LHCN-M2 (cell line): ENCODE results near the gene OLFML1. TPM values are rescaled to one million over a fixed set of nuclear protein-coding genes. Genes with fewer than 3 reads are reported as not detected.
A peak's percentile ranks its signal among the peaks of the same experiment; 100 is the strongest.

Source experiments
- DNase-seq: peaks from one replicate; pipeline ENCODE4 v3.0.0-alpha.2; 2012; ENCODE audit warnings: low read depth
- polyA plus RNA-seq: library from polyadenylated mRNA; unstranded; fragments of >200 nt; gene quantifications from one replicate; pipeline ENCODE4 v1.2.1, GENCODE V29; 2012; ENCODE audit warnings: missing spikeins
- total RNA-seq: library from RNA; depleted of rRNA; stranded (reverse); fragments of >200 nt; gene quantifications from 2 replicates; pipeline ENCODE4 v1.2.3, GENCODE V29; 2014; rRNA removed

Gene OLFML1
- not detected in 2 replicates for total RNA-seq
- not detected for polyA plus RNA-seq

DNA sequence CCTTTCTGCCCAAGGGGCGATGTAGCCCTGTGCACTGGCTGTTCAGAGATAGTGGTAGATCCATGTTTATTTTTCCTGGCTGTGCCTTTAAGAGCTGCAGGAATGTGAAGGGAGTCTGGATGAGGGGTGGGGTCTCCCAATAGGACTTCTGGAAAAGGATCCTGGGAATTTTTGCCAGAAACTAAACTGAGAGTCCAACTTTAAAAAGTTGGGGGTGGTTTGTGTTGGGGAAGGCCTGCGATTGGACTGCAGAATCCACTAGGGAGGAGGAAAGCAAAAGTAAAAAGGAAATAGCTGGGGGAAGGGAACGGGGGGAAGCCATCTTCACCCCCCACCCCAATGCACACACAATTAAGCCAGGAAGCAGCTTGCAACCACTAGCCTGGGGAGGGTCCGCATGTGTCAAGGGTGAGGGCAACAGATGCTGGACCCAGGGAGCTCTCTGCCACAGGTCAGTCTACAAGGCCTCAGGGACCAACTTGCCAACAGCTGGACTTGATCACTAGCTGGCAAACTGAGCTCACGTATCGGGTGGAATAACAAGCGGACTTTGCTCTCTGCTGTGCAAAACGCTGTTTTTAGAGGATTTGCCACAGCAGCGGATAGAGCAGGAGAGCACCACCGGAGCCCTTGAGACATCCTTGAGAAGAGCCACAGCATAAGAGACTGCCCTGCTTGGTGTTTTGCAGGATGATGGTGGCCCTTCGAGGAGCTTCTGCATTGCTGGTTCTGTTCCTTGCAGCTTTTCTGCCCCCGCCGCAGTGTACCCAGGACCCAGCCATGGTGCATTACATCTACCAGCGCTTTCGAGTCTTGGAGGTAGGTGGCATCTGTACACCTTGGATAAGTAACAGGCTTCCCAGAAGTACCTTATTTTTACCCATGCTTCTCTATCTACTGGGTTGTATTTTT, at the start of gene OLFML1:
TSS of gene OLFML1 (plus strand) at position 321 of the 912 bp plus-strand sequence. CDS start at position 691, 370 bp downstream.
- no peak for DNase-seq

DNA sequence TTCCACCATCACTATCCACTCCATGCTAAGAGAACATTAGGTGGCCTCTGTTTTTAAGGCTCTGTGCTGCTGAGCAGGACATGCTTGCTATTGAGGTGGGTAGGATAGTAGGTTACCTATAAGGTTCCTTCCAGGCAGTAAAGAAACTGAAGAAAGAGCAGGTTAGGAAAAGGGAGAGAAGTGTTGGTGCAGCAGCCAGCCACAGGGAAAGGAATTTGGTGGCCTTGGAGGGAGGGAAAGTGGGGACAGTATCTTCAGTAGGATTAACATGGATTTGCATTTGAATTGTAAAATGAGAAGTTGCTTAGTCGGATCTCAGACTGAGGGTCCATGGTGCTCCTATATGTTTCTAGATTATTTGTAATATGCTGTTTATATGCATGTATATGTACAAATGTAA, 49.2 kb upstream of the OLFML1 start:
- no peak for DNase-seq

DNA sequence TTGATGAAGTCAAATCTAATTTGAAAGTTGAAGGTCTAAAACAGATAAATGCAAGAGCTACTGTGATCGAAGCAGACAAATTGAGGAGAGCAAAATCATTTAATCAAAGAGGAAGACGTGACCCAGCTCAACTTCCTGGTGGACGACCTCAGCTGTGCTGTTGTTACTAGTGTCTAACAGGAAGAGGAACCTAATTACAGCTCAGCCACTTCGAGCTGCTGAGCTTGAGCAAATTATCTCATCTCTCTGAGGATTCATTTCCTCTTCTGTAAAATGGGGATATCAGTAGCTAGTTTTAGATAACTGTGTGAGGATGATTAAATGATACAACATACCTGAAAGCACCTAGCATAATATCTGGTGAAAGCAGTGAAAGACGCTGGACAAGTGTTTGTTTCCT, 48.6 kb upstream of the OLFML1 start:
- no peak for DNase-seq

DNA sequence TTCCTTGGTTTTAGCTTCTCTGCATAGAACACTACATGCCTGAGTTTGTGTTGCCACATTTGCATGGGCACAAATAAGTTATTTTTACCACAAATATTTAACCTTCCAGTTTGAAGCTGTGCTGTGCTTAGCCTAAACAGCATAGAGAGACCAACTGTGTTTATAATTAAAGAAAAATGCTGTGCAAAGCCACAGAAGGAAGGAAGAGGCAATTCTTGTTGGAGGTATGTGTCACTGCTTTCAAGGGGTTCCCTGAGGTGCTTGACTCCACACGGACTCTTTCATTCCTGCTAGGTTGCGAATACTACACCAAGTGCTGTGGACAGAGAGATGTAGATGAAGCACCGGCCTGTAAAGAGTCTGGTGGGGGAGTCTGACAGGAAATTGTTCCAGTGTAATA, 47.6 kb upstream of the OLFML1 start:
- DNase-seq = no peak

DNA sequence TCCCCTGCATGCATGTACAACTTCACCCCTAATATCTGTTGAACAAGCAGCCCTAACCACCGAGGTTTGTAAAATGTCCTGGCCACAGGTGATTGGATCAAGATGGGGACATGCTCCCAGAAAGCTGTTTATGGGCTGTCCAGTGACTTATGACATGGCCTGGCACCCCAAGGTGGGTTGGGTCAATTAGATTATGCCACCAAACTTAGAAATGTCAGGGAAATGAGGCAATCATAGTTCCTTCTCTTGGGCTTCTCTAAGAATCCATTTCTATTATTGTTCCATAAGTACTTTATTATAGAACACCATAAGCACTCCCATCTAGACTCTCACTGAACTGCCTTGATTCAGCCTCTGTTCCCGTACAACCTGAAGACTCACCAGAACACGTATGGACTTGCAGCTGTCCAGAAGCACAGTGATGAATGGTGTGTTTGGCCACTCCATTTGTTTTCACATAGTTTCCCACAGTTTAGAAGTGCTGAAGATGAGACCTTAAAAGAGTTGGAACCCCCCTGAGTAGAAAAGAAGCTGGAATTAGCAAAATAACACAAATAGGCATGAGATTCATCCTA, 45.5 kb upstream of the OLFML1 start:
- no peak for DNase-seq

DNA sequence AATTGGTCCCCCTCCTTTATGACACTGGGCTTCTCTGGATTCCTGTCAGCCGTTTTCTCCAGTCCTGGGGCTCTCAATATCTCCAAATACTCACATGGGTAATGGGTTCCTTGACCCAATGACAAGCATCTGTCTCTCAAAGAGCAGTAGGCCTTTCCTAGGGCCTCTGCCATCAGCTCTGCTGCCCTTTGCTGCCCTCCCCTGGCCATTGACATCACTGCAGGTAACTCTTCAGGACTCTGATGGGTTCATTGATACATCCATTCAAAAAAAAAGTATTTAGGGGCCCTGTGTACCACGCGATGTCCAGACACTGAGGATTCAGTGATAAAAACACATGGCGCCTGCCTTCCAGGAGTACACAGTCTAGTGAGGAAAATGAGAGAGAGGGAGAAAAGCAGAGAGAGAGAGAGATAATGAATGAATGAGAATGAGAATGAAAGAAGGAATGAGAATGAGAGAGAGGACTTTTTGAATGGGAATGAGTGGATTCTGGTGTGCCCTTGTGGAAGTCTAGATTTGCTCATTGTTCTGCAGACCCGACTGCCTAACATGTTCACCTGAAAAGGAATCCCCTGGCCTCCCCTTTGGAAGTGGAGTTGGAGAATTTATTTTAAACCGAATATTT, 42.6 kb upstream of the OLFML1 start:
- peak; percentile 33 for DNase-seq

DNA sequence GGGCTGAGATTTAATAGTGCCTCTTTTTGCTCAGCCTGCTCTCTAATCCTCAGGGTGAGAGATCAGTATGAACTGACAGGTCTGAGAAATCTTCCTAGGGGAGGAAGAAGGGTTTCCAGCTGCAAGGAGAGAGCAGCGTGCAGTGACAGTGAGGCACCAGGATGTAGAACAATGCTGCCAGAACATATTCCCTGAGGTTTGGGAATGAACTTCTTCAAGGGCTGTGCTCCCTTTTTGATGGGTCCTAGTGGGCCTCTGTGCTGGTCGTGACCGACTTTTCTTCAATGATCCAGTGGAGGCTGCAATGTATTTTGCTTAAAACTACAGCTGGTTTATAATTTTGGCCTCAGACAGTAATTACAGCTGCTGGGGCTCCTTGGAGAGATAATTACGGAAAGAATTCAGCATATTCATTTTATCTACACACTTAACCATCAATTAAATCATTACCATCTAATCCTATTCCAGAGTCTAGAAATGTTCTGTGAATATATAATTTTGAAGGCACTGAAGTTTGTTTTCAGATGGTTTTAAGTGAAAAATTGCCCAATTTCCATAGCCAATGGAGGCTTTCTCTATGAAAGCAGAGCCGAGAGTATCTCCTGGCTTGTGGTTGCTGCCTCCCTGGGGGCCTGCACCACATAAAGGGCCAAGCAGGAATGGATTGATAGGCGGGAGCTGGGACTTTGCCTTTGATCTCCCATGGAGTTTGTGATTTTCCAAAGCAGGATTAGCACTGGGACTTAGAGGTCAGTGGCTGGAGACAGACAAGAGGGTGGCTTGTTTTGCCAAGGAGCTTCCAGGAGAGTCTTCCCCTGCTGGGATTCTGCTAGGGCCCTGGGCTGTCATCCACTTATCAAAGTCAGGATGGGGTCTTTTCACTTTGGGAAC, 41.0 kb upstream of the OLFML1 start:
- DNase-seq = no peak

DNA sequence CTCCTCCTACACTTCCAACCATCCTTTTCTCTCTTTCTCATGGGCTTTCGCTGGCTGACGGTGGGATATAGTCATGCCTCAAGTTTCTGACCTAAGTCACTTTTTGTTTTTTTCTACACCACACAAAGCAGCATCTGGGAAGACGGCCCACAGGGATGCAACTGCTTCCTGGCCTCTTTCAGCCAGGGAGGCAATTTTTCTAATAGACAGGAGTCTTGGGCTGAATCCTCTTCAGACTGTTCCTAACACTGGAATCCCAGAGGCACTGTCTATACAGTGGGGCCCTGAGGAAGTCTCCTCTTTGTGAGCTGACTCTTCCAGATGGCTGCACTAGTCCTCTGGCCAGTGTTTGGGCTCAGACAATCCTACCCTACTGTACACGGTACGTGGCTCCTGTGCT, 39.7 kb upstream of the OLFML1 start:
- DNase-seq = no peak

DNA sequence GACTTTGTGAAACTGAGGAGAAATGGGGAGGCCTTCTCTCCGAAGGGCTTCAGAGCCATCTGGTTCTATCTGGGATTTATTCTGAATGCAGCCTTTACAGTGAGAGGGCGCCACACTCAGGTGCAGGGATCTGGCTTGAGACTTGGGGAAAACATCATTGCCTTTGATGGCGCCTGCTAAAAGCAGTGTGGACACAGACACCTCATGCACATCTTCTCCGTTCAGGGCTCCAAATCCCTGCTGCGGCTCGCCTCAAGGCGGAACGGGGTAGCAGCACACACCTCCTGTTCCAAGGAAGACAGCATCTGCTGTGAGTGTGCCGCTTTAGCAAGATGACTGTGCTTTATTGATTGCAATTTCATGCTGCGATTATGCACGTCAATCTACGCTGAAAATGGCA, 37.1 kb upstream of the OLFML1 start:
- DNase-seq = no peak

DNA sequence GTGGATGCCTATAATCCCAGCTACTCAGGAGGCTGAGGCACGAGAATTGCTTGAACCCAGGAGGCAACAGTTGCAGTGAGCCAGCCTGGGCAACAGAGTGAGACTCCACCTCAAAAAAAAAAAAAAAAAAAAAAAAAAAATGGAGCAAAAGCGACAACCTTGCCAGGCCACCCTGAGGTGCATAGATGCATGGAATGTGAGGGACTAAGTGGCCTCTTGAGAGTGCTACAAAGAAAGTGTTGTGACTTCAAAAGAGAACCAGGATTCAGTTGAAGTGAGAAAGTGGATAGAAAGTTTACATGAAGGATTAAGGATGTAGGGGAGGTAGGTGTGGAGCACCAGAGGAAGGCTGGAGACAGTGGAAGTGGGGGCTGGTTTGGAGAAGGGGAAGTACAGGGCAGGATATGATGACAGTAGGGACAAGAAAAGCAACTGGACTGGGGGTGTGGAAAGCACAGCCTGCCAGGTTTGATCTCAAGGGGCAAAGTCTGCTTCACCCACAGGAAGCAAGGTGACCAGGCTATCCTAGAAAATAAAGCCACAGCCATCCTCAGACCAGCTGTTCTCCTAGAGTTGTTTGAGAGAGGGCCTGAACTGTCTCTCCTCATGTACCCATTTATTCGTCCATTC, 36.0 kb upstream of the OLFML1 start:
- no peak for DNase-seq

DNA sequence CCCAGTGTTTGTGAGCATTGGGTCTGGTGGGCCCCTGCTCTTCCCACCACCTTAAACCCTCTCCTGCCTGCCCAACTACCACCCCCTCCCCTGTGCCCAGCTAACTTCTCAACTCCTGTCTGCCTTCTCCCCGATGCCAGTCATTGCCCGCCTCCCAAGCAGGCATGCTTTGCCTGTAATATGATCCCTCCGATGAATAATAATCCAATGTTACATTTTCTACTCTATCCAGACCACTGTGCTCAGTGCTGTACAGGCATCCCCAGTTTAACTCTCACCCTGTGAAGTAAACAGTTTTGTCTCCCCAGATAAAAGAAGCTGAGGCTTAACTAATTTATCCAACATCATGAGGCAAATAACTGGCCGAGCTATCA, 35.5 kb upstream of the OLFML1 start:
- DNase-seq = no peak

DNA sequence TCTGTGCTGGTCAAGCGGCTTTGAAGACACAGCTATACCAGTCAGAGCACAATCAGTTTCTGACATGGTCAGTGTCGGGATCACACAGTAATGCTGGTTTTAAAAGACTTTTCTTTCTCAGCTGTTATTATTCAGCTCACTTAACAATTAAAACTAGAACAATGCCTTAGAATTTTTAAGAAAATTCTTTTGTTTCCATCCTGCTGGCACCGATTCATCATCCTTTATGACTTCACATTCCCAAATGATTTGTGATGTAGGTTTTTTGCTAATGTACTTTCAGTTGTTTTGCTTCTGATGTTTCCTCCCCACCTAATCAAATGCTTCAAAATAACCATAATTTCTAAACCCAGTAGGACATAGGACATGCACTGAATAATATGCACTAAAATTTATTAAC, 34.5 kb upstream of the OLFML1 start:
- no peak for DNase-seq

DNA sequence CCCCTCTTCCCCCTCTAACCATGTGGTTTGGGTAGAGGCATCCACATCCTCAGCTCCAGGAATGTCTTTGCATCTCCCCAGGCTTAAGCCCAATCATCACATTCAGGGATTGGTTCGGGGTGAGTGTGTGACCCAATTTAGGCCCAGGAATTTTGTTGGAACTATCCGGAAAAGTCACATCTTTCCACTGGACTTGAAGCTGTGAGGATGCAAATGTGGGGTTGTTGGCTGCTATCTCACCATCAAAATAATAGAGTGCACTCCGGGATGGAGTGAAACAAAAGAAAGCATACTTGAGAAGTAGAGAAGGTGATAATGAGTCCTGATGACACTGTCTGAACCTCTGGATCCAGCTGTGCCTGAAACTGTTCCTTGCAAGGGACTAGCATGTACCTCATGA, 33.8 kb upstream of the OLFML1 start:
- no peak for DNase-seq

DNA sequence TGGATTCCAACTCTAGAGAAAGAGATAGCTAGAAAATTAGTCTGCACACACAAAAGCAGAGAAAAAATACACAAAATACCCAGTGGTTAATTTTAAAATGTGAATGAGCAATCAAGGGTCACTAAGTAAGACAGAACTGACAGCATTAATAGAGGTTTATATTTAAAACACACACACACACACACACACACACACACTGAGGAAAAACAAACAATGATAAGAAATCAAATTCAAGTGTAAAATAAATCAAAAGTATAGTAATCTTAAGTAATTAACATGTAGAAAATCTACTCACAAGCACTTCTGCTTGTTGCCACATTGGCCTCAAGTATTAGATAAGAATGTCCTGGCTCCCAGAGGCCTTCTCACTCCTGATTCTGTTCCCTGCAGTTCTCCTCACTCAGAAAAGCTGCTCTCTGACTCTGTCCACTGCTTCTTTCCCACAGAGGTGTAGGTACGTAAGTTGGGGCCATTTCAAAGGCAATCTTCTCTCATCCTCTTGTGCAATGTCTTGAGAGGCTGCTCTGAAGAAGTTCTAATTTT, 33.3 kb upstream of the OLFML1 start:
- no peak for DNase-seq

DNA sequence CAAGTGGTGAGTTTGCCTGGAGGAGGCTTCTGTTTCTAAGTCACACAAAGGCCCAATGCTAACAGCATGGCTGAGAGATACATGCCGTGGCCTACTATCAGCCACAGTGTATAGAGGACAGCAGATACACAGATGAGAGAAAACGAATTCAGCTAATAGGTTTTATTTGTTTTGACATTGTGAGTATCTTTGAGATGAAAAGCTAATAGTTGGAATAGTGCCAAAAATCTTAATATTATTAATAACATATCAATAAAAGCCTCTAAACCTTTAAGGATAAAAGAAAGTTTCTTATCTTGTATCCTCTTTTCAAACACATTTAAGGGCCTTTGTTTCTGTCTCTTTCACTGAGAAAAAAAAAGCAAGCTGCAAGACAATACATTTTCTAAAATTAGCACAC, 30.5 kb upstream of the OLFML1 start:
- no peak for DNase-seq

DNA sequence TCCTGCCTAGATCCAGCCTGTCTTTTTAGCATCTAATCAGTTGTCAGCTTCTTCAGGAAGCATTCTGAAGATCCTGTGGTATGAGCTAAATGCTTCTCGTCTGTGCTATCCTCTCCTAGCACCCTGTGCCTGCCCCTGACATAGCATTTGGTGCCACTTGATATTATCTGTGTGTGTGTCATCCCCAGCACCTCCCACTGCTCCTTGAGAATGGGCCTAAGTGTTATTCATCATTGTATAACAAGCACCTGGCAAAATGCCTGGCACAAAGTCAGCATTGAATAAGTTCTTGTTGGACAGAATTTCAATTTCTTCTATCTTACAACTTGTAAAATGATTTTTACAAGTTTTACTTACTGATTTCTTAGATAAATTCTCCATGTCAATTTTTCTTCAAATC, 28.1 kb upstream of the OLFML1 start:
- DNase-seq = no peak

DNA sequence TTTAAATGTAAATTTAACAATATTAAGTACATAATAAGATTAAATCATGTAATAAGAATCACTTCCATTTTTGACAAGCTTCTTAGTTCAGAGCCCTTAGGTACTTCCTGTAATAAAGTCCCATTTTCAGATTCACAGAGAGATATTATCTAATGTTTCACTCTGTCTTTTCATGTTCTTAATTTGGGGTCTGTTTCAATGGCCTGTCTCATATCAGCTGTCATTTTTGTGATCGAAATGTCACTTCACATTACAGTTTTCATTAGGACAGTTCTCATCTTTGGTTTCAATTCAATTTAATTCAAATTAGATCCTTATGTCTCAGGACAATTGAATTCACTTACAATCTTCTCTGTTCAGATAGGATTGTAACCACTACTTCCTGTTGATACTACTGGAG, 22.6 kb upstream of the OLFML1 start:
- no peak for DNase-seq

DNA sequence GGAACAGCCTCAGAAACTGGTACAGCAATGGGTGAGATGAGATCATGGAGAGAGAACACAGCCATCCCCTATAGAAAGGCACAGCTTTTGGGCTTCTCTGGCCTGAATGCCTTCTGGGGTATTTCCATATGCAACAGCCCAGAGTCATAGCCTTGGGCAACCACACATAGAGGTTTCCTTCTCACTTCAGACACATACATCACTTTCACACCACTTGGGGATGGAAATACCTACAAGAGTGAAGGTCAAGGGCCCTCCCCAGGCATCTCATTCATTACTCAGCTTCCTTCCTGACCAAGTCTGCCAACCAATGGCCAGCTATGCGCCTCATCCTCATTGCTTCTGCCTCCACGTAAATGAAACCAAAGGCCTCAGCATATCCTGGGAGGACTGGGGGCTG, 17.7 kb upstream of the OLFML1 start:
- no peak for DNase-seq

DNA sequence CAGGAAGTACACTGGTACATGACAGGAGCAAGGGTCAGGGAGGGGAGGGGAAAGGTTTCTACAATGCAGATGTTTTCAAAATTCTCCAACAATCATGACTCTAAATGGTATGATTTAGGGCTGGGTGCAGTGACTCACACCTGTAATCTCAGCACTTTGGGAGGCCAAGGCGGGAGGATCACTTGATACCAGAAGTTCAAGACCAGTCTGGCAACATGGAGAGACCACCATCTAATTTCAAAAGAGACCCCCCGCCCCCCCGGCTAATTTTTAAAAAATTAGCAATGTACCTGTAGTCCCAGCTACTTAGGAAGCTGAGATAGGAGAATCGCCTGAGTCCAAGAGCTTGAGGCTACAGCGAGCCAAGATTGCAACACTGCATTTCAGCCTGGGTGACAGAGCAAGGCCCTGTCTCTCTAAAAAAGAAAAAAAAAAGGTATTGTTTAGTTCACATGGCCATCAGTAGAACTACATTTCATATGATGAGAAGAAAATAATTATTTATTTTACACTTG, 15.9 kb upstream of the OLFML1 start:
- no peak for DNase-seq

DNA sequence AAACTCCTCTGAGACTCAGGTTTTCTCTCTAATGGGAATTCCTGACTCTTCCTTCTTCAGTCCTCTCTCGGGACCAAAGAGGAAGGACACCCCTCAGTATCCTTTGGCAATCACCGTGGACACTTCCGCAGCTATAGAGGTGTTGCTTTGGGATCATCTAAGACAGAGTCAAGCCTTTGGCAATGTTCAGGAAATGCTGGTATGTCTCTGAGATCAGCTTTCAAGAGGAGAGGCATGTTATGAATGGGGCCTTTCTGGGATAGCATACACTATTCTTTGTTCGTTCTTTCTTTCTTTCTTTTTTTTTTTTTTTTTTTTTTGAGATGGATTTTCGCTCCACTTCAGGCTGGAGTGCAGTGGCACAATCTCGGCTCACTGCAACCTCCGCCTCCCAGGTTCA, 14.2 kb upstream of the OLFML1 start:
- DNase-seq = no peak

DNA sequence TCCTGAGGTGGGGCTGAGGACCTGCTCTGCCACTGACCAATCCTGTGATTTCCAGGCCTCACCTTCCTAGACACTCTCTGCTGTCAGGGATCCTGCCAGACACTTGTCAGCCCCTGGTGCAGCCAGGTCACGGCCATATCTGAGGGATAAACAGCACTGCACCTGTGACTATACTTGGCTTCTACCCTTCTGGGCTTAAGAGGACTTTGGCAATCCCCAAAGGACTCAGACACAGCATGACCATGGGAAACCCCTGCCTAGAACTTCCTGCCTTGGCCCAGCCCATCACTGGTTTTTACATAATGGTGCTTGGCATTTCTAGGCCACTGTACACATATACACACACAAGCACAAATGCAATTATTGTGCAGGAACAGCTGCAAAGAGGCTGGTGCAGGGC, 11.6 kb upstream of the OLFML1 start:
- DNase-seq = no peak
